GM19372 (cell line): ENCODE measurements around the gene EGLN3.
"Not testable (repeated sequence)": the region's sequence is repeated elsewhere in the genome, so short reads cannot be mapped to it uniquely, and the experiment has no call there.

Source experiments
- ATAC-seq: cut with Tn5 transposase; IDR thresholded peaks from one replicate; pipeline ENCODE4 v1.9.1; 2021; ENCODE audit warnings: mild to moderate bottlenecking, low read depth, moderate library complexity; ENCODE audit not compliant: unreplicated experiment

Gene EGLN3

GRCh38 chr14:33940561-33941011 lies 10.3 kb downstream of the EGLN3 start:
- no peak for ATAC-seq

DNA sequence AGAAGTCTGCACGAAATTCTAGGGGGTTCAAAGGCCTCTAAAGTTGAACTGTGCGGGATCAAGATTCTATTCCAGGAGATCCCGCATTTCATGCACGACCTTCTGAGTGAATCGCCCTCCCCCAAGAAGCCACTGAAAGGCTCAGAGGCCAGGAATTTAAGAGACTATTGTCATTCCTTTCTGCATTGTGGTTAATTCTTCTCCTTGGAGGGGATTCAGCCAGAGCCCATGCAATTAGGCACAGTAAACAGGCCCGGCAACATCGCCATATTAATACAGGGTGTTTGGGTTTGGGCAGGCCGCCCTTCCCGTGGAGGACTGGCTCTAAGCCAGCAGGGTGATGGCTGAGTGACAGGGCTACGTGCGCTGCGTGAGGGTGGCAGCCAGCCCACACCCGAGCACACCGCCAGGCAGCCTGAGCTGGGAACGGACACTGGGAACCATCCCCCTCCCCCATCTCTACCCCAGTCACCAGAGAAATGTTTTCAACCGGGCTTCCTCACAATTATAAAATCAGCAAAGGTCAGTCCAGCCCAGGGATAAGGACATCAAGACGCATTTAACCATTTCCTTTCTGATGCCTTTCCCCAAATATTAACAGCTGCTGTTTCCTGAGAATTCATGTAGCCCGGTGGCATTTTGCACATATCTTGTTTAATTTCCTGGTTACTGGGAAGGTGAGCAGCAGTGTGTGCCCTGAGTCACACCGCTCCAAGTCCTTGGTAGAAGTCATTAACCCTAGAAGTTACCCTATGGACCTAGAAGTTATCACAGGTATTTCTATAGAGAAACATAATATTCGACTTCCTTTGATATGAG lies 12.5 kb downstream of the EGLN3 start:
- ATAC-seq: no peak

DNA sequence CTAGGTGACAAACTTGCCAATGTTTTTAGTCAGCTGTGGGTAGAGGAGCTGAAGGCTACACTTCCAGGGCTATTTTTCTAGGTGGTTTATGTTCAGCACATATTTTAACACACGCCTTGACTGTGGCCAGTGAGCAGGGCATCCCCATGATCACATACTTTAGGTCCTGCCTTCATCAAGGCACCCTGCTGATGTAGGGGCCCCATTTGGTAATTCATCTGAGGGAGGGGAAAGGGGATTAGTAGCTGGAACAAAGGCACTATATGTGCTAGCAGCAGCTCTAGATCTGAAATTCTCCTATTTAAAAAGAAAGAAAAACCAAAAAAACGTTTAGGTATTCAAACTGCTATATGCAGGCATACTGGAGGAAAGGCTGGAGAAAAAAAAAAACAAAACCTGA lies 14.5 kb downstream of the EGLN3 start:
- ATAC-seq: no peak

DNA sequence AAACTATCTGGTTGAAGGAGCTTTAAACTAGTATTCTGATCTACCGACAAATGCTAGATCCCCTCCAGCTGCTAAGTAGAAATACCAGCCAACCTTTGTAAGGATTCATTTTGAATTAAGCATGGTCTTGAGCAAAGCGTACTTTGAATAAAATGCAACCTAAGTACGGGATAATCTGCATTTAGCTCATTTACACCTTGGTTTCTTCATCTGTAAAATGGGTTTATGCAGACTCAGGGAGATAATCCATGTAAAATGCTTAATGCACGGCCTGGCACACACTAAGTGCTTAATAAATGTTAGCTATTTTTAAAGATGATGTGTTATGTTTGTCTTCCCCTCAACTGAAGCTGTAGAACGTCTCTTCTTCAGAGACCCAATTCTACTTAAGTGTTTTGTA lies 15.9 kb downstream of the EGLN3 start:
- no peak for ATAC-seq

DNA sequence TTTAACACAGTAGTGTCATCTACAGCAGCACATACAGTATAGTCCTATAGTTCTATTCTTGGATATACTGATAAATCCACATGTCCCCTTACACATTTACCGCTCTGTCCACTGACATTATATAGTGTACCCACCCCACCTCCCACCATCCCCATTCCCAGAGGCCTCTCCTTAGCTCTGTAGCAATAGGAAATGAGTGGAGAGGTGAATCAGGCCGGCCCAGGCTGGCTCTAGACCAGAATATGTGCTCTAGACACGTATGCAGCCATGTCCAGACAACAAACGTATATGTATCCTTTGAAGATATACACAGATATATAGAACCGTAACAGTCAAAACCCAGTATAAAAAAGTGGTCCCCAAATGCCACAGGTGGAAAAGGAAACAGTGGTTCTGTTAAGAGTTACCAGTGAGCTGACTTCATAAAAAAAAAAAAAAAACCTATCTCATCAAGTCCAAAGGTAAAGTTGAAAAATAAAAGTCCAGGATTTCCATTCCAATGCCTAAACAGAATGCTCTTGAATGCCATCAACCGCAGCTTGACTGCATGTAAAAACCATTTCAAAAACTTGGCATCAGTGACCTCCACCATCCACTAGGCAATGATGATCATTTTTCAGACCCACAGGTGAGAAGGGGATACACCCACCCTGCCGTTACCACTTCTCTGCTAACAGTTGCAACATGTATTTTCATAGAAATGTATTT lies 16.7 kb downstream of the EGLN3 start:
- ATAC-seq: no peak

GRCh38 chr14:33933386-33933933 lies 17.4 kb downstream of the EGLN3 start:
- no peak for ATAC-seq

DNA sequence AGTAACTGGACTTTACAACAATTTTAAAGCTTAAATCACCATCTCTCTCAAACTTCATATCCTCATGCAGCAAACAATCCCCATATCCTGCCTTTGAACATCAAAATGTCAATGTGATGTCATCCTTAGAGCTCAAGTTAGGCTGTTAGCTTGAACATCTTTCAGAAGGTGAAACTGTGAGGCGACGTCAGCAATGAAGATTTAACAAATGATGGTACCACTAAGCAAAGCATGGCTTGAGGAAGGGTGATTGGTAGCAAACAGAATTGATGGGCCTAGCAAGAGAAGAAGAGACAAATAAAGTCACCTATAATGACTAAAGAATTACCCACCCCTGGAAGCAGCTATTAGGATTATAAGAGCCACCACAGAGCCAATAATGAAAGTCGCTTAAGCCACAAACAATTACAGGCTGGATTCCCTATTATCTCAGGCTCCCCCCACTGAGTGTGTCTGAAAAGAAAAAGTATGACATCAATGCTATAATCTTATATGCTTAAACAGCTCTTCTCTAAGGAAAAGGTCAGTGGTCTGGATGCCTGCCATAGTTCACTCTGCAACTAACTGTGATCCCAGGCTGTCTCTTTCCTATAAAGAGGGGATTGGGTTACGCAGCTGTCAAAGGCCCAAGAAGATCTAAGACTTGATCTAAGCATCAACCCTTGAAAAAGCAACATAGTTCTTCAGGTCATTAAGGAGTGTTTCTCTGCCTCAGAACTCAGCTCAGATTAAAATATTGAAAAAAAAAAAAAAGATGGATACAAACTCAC lies 18.1 kb downstream of the EGLN3 start:
- no peak for ATAC-seq

DNA sequence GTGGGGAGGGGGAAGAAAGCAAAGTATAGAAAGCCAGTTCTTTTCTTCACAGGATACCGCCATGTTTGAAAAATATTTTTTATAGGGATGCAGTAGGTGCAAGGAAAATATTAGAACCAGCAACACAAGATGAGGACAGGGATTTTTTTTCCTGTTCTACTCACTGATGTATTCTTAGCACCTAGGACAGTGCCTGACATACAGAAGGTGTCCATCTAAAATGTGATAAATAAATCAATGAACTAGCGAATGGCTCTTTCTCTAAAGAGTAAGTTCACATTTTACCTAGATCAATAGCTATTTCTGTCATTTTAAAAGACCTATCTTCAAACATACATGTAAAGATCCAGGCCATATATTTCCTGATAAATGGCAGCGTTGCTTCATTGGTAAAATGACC lies 18.8 kb downstream of the EGLN3 start:
- no peak for ATAC-seq

GRCh38 chr14:33931461-33931860 lies 19.4 kb downstream of the EGLN3 start:
- no peak for ATAC-seq

GRCh38 chr14:33930439-33930838 lies 20.4 kb downstream of the EGLN3 start:
- no peak for ATAC-seq

DNA sequence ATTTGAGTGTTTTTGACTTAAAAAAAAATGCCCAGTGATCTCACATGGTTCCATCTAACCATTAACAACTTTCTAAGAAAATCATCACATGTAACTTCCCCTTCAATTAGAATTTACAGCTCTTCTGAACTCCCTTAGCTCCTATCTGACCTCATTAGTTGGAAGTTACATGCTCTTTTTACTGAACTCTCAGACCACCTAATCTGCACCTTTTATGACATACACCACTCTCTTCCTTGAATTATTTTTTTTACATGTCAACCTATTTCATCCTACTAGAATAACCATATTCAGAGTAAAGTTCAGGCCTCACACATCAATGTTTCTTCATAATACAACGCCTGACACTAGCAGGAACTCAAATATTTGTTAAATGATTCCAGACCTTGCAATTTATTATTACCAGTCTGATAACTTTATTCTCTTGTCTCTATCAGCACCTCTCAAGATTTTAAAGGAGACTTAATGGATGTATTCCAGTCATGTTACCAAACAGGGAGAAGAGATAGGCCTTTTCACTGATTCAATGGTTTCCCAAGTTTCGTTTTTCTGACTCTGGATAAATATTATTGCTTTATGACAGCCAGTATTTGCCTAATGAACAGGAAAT lies 21.0 kb downstream of the EGLN3 start:
- no peak for ATAC-seq

DNA sequence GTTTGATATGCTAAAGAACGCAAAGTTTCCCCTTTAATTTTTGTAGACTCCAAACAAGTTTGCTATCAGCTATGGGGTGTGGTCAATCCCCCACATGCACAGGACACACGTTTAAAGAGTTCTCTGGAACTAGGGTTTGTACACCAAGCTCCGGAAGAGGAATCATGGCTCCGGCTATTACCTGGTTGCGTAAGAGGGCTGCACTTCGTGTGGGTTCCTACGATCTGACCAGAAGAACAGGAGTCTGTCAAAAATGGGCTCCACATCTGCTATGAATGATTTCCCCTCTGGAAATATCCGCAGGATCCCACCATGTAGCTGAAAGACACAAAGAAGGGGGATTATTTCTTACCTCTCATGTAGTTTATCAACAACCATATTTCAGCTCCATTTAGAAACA lies 22.0 kb downstream of the EGLN3 start:
- no peak for ATAC-seq

GRCh38 chr14:33927944-33928343 lies 22.9 kb downstream of the EGLN3 start:
- ATAC-seq: no peak

GRCh38 chr14:33926967-33927366 lies 23.9 kb downstream of the EGLN3 start:
- not testable (repeated sequence) for ATAC-seq

DNA sequence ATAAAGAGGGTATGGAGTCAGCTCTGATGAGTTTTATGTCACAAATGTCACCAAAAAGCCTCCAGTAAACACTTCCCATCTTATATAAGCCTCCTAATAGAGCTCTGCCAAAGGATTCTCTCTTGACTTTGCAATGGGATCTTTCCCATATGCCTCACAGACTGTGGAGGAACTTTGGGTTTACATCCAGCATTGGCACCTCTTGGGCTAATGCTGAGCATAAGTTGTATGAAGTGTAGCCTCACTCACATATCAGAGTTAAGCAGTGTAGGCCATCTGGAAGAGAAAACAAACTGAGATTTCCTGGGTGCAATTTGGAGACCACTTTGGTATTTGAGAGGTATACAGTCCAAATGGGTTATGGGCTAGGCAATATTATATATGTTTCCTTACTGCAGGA lies 24.9 kb downstream of the EGLN3 start:
- ATAC-seq: no peak

GRCh38 chr14:33925235-33925634 lies 25.6 kb downstream of the EGLN3 start:
- no peak for ATAC-seq

DNA sequence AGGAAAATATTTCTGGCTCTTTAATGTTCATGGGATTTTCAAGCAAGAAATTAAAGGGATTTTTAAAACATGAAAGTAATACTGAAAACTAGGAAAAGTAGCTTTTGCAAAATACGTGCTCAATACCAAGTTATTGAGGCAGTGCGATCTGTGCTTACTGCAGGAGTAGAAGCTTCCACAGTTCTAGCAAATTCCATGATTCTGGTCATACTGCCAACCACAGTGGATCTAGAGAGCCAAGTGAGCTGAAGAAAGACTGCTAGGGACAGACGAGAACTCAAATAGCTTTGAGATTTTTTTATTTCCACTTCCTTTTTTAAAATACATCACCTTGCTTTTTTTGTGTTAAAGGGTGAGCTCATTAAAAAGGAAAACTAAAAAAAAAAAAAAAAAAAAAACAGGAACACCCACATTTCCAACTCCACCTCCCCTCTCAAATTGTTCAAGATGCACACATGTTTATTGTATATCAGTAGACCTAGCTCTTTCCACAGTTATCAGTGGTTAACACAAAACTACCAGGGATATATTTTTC lies 26.2 kb downstream of the EGLN3 start:
- ATAC-seq: no peak

GRCh38 chr14:33922125-33922524 lies 28.7 kb downstream of the EGLN3 start:
- no peak for ATAC-seq

DNA sequence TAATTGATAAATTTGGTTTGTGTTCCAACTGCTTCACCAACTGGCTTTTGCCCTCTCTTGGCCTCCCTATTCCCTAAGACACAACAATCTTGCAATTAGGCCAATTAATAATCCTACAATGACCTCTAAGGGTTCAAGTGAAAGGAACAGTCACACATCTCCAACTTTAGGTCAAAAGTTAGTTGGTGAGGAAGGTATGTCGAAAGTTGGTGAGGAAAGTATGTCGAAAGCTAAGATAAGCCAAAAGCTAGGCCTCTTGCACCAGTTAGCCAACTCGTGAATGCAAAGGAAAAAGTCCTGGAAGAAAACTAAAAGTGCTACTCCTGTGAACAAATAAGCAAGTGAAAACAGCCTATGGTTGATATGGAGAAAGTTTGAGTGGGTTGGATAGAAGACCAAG lies 32.6 kb downstream of the EGLN3 start:
- no peak for ATAC-seq

- ATAC-seq: no peak
These were observed 33.2 kb downstream of the EGLN3 start for GRCh38 chr14:33917661-33918060.
